Measurements from ENCODE around the gene ZKSCAN3.

DNA sequence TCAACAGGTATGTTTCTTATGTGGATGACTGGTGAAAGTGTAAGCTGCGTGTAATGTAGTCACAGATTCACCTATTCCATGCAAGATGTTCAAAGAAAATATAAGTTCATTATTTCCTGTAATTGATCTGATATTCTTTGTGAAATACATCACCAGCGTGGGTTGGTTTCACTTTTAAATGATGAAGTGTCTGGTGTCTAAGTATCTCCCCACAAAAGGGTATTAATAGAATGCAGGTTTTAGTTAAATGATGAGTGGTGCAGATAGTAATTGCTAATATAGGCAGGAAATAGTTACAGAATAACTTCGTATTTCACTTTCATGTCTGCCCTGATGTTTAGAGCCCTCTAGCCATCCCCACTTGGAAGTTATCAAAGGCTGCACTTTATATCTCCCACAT, 46.2 kb upstream of the ZKSCAN3 start:
- TF ChIP-seq, protein P1, sequence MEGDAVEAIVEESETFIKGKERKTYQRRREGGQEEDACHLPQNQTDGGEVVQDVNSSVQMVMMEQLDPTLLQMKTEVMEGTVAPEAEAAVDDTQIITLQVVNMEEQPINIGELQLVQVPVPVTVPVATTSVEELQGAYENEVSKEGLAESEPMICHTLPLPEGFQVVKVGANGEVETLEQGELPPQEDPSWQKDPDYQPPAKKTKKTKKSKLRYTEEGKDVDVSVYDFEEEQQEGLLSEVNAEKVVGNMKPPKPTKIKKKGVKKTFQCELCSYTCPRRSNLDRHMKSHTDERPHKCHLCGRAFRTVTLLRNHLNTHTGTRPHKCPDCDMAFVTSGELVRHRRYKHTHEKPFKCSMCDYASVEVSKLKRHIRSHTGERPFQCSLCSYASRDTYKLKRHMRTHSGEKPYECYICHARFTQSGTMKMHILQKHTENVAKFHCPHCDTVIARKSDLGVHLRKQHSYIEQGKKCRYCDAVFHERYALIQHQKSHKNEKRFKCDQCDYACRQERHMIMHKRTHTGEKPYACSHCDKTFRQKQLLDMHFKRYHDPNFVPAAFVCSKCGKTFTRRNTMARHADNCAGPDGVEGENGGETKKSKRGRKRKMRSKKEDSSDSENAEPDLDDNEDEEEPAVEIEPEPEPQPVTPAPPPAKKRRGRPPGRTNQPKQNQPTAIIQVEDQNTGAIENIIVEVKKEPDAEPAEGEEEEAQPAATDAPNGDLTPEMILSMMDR (IDR thresholded peaks at IDR 0.05), result no peak
- TF ChIP-seq POLR2A (IDR thresholded peaks at IDR 0.05), result no peak
